Stimulated activated CD4-positive, alpha-beta T cell treated with anti-CD3 and anti-CD28 coated beads, Interleukin-15, amount 100 ng/mL, for 1 hour (primary cell): Measurements from ENCODE around the gene TMEM95.

Experiments
- DNase-seq, 2 donors: peaks; one replicate each; pipeline ENCODE4 v3.0.0-alpha.2; 2020; ENCODE audit warnings: low read depth in 1 of 2, low spot score in 1 of 2

TMEM95 gene

DNA sequence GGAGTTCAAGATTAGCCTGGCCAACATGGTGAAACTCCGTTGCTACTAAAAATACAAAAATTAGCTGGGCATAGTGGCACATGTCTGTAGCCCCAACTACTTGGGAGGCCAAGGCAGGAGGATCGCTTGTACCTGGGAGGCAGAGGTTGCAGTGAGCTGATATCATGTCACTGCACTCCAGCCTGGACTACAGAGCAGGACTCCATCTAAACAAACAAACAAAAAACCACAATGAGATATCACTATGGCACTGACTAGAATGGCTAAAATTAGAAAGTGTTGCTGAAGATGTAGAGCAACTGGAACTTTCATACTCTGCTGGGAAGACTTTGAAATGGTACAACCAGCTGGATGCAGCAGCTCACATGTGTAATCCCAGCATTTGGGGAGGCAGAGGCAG is 19.4 kb downstream of the TMEM95 start:
- no peak for DNase-seq

DNA sequence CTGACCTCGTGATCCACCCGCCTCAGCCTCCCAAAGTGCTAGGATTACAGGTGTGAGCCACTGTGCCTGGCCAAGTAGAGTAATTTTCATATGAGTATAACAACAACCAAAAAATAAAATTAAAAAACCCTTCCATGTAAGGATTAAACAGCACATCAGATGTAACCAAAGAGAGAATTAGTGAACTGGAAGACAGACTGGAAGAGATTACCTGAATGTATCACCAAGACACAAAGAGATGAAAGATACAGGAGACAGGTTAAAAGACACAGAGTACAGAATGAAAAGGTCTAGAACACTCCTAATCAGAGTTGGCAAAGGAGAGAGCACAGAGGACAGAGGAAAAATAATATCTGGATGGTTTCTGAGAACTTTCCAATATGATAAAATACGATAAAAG is 24.2 kb downstream of the TMEM95 start:
- no peak for DNase-seq

DNA sequence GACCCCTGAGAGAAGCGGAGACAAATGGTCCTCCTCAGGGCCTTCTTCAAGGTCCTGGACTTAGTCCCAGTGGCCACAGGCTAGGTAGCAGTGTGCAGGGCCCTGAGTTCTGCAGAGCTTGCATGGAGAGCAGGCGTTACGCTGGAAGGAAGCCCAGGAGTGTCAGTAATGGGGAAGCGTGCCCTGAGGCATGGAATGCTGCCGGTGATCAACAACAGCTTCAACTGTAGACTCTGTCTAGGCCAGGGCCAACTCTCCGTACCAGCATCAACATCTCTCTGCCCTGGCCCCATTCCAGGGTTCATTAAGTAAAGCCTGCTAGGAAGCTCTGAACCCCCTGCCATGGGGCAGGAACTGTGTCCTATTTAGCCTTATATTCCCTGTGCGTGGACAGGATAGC is 25.4 kb downstream of the TMEM95 start:
- no peak for DNase-seq

DNA sequence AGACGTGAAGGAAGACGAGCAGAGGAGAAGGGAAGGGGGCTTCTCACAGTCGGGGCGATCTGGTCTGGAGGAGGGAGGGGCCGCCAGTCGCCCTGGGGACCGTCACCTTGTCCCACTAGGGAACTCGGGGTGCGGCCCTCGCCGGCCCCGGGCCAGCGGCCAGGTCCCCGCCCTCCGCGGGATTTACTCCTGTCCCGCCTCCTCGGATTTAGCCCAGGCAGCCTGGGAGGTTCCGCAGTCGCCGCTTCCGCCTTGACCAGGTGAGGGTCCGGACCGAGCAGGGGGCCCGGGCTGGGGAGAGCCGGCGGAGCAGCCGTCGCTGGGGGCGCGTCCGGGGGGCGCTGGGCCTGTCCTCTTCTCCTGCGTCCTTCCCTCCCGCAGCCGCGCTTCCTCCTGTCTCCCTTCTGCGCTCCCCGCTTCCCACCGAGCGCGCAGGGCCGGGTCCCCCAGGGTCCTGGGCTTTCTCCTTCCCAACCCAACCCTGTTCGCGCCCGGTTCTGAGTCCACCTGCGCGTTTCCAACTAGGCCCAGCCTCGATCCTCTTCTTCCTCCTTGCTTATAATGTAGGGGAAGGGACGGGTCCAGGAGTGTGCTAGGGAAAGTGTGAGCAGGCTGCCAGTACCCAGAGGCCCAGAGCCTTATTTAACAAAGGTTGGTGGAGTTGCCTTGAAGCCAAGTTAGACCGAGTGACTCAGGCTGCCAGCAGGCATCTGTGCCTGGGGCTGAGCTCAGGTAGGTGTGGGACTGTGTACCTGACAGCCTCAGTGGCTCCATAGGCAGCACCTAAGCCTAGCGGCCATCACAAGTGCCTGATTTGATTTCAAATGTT is 26.1 kb downstream of the TMEM95 start, which contains the start of gene TNK1:
TNK1 (plus strand) TSS at position 235 of the 829 bp plus-strand sequence. CDS start 1,838 bp downstream, outside the sequence.
- no peak for DNase-seq

- no peak for DNase-seq
Measured at GRCh38 chr17:7382901-7383300, 27.9 kb downstream of the TMEM95 start.

DNA sequence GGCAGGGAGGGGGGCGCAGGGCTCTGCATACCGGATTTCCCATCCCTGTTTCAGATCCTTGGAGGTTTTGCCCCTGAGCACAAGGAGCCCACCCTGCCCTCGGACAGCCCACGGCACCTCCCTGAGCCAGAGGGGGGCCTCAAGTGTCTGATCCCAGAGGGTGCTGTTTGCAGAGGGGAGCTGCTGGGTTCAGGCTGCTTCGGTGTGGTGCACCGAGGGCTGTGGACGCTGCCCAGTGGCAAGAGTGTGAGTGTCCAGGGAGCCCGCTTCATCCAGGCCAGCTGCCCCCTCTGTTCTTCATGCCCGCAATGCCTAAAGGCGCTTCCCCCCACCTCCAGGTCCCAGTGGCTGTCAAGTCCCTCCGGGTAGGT is 28.4 kb downstream of the TMEM95 start:
- DNase-seq = no peak

DNA sequence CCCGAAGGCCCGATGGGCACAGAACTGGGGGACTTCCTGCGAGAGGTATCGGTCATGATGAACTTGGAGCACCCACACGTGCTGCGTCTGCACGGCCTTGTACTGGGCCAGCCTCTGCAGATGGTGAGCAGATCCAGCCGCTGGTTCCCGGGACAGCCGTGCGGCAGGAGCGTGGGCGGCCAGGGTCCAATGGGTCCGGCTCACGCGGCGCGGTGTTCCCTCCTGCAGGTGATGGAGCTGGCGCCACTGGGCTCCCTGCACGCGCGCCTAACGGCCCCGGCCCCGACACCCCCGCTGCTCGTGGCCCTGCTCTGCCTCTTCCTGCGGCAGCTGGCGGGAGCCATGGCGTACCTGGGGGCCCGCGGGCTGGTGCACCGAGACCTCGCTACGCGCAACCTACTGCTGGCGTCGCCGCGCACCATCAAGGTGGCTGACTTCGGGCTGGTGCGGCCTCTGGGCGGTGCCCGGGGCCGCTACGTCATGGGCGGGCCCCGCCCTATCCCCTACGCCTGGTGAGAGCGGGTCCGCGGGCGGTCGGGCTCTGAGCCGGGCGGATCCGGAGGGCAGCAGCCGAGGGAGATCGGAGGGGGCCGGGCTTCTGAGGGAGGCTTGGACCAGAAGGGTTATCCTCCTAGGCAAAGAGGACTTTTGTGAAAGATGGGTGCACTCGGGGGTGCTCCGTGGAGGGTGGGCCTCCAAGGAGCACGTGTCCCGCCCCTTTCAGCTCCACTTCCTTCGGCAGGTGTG is 29.0 kb downstream of the TMEM95 start:
- DNase-seq = peak; percentile 61 to 72

DNA sequence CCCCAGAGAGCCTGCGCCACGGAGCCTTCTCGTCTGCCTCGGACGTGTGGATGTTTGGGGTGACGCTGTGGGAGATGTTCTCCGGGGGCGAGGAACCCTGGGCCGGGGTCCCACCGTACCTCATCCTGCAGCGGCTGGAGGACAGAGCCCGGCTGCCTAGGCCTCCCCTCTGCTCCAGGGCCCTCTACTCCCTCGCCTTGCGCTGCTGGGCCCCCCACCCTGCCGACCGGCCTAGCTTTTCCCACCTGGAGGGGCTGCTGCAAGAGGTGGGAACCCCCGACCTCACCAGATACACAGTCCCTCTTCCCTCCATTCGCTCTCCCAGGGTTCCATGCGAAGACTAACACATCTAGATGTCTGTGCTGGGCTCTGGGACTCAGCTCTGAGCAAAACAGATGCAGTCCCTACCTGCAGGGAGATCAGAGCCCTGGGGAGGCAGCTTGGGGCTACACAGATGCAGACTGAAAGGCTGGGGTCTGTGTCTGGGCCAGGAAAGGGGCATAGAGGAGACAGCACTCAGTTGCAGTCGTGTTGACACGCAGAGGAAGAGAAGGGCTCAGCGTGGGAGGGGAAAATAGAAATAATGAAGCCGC is 29.6 kb downstream of the TMEM95 start:
- no peak for DNase-seq

GRCh38 chr17:7388856-7389255 is 33.9 kb downstream of the TMEM95 start:
- no peak for DNase-seq

GRCh38 chr17:7389924-7390910 is 35.3 kb downstream of the TMEM95 start:
- no peak for DNase-seq

- no peak for DNase-seq
Measured at GRCh38 chr17:7391307-7391706, 36.4 kb downstream of the TMEM95 start.

DNA sequence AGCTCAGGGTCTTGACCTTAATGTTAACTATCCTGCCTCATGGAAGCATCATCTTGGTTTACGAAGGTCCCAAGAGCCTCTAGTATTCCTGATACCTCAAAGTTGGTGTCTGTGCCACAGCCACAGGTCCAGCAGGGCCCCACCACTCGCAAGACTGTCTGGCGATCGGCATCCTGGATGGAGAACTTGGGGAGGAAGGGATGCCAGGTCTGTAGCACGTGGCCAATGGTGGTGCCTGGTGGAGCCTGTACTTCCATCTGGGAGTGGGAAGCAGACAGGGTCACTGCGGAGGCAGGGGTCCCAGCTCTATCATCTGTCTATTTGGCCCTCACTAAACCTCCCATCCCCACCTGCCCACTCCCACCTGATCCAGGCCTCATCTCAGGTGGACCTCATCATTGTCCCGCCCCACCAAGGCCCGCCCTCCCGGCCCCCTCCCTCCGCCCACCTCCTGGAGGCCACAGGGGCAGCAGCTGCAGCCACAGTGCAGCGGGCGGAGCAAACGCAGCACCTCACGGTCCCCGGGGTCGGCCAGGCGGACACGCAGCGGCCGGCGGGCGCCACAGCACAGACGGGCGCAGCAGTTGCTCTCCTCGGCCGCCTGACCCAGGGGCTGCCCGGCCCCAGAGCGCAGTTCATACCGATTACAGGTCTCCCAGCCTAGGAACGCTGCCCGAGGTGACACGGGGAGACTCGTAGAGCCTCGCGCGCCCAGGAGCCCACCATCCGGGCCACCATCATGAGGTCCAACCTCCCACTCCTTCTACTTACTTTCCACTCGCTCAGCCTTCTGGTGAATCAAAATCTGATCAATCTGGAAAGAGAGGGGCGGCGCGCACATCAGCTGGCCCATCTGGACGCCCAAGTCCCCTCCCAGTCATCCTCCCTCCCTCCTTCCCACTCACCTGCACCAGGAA is 38.0 kb downstream of the TMEM95 start:
- no peak for DNase-seq

DNA sequence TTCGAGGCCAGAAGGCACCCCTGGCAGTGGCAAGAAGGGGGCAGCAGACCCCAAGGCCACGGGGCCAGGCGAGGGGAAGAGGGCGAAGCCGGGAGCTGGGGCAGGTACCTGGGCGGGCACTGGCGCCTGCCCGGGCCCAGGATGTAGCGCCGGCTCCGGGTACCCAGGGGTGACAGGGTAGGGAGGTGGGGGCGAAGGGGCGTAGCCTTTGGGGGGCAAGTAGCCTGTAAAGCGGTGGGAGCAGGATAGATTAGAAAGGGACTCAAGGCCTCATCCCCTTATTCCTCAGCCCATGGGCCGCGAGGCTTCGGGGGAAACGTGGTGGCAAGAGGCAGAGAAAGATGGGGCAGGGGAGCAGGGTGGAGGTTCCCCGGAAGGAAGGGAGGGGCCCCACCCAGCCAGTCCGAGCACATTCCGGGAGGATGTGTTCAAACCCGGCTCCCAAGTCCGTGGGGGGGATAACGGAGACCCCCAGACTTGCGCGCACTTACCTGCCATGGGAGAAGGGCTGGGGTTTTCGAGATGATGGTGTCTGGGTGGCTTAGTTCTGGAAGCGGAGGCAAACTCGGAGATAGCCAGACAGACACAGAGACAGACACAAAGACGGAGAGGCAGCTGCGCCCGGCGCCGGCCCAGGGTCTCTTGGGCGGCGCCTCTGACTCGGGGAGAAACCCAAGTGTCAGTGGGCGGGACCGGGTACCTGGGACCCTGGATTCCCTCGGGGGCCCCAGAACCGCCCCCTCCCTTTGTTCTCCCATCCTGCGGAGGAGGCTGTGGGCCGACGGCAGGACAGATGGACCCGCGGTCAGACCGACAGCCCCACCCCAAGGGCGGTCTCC is 38.9 kb downstream of the TMEM95 start:
- peak; percentile 42 to 46 for DNase-seq

DNA sequence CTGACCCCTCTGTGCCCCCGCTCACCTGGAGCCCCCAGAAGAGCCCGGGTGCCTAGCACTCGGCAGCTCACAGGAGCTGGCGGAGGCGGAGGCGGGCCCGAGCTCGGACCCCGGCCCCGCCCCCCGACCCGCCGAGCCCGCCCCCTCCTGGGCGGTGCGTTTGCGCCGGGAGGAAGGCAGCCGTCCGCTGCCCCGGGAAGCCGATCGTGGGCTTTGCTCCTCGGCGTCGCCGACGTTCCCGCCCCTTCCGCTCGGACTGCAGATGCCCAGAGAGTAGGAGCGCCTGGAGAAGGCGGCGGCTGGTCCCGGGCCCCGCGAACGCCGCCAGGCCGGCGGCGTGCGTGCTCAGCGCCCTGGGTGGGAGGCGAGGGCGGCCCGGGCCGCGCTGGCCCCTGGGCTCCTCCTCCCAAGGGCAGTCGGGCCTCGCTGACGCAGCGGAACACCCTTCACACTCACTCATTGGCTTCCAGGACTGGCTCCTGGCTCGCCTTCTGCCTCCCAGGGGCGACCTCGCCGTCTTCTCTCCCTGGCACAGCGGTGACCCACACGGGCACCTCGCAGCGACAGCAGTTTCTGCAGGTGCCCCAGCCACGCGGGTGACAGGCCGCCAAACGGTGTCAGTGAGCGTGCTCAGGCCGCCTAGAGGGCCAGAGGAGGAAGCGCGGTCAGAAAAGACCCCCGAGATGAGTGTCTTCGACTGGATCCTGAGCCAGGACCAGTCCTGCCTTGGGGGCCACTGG is 39.7 kb downstream of the TMEM95 start, which contains the start of gene PLSCR3:
PLSCR3 (minus strand) TSS at position 74 of the 740 bp plus-strand sequence. CDS start 415 bp downstream, outside the sequence.
- DNase-seq = peak; percentile 75 to 86

DNA sequence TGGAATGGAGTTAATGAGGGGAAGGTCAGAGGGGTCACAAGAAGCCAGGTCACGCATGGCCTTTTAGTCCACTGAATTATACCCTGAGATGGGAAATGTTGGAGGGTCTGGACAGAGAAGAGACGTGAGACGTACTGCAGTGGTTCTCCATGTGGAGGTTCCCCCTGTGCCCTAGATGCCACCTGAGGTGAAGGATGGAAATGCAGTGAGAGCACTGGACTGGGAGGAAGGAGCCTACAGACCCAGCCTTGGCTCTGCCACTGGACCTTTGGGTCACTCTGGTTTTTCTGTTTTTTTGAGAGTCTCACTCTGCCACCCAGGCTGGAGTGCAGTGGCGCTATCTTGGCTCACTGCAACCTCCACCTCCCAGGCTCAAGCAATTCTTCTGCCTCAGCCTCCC is 41.2 kb downstream of the TMEM95 start:
- DNase-seq = no peak

DNA sequence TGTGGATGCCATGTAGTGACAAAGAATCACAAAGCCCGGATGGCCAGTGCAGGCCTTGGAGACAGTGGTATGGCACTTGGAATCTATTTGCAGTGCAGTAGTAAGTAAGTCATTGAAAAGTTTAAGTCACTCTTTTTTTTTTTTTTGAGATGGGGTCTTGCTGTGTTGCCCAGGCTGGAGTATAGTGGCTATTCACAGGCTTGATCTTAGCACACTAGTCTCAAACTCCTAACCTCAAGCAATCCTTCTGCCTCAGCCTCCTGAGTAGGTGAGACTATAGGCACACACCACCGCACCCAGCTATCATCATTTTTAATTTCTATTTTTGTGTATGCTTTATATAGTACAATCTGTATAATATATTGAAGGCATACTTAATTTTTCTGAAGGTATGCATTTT is 43.7 kb downstream of the TMEM95 start:
- no peak for DNase-seq

GRCh38 chr17:7403043-7403726 is 48.2 kb downstream of the TMEM95 start:
- DNase-seq = peak in 1 of 2 donors; percentile 23

DNA sequence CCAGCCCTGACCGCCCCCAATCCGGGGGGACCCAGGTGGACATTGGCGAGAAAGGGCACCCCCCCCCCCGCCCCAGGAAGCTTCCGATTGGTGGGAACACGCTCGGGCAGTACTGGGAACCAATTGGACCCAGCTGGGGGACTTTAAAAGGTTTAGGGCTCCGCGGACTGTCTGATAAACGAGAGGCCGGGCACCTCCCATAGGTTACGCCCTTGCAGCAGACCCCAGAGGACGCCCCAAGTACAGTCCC is 48.7 kb downstream of the TMEM95 start:
- DNase-seq = no peak
